Measurements from ENCODE around the gene PRR18.

DNA sequence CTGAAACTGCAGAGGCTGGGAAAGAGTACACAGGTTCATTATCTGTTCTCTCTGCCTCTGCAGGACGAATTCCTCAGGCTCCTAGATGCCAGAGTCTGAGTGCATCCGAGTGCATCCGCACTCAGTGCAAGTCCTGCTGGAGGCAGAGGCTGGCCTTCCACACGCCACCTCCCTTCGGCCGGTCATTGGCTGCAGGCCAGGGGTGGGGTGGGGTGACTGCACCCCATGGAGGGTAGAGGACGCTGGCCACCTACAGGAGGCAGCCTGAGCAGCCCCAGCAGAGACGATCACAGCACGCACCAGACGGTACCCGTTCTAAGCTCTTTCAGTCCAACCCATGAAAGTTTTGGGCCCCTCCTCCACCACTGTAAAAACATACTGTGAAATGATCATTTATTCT, 22.4 kb upstream of the PRR18 start:
- TF ChIP-seq CTCF (IDR thresholded peaks at IDR 0.05) (no peak), POLR2A (IDR thresholded peaks at IDR 0.05) (no peak), POLR2AphosphoS5 (IDR thresholded peaks at IDR 0.05) (no peak)
